ENCODE results near the gene MICU1.
"Not testable (repeated sequence)": the region's sequence is repeated elsewhere in the genome, so short reads cannot be mapped to it uniquely, and the experiment has no call there.

Gene MICU1

GRCh38 chr10:72625608-72626443, at the start of gene MICU1:
Gene MICU1 (minus strand): TSS chr10:72626079. CDS start chr10:72566793, 59,286 bp downstream.
- FAIRE-seq (peak; percentile 97), DNase-seq (ENCODE audit: extremely low spot score, insufficient read length, low read depth) (peak; percentile 95)

GRCh38 chr10:72674174-72674573, 48.3 kb upstream of the MICU1 start:
- not testable (repeated sequence) for DNase-seq (ENCODE audit: extremely low spot score, insufficient read length, low read depth); FAIRE-seq

GRCh38 chr10:72673280-72673679, 47.4 kb upstream of the MICU1 start:
- DNase-seq (ENCODE audit: extremely low spot score, insufficient read length, low read depth) (no peak), FAIRE-seq (no peak)

- no peak for FAIRE-seq
- no peak for DNase-seq (ENCODE audit: extremely low spot score, insufficient read length, low read depth)
Observed at GRCh38 chr10:72667207-72667864, 41.5 kb upstream of the MICU1 start.

GRCh38 chr10:72665925-72666324, 40.0 kb upstream of the MICU1 start:
- no peak for DNase-seq (ENCODE audit: extremely low spot score, insufficient read length, low read depth)
- FAIRE-seq, result no peak

GRCh38 chr10:72663971-72664370, 38.1 kb upstream of the MICU1 start:
- DNase-seq (ENCODE audit: extremely low spot score, insufficient read length, low read depth) (no peak), FAIRE-seq (no peak)

- FAIRE-seq, result no peak
Observed at GRCh38 chr10:72661431-72661830, 35.6 kb upstream of the MICU1 start.

GRCh38 chr10:72660220-72660619, 34.3 kb upstream of the MICU1 start:
- FAIRE-seq (no peak), DNase-seq (ENCODE audit: extremely low spot score, insufficient read length, low read depth) (no peak)

More at GRCh38 chr10:72661431-72661830, 35.6 kb upstream of the MICU1 start:
- no peak for DNase-seq (ENCODE audit: extremely low spot score, insufficient read length, low read depth)

- DNase-seq (ENCODE audit: extremely low spot score, insufficient read length, low read depth), result no peak
- no peak for FAIRE-seq
Observed at GRCh38 chr10:72659694-72660093, 33.8 kb upstream of the MICU1 start.

- DNase-seq (ENCODE audit: extremely low spot score, insufficient read length, low read depth) (no peak), FAIRE-seq (no peak)
Observed at GRCh38 chr10:72658696-72659400, 33.0 kb upstream of the MICU1 start.

GRCh38 chr10:72654720-72655119, 28.8 kb upstream of the MICU1 start:
- no peak for DNase-seq (ENCODE audit: extremely low spot score, insufficient read length, low read depth)
- no peak for FAIRE-seq

- no peak for FAIRE-seq
- no peak for DNase-seq (ENCODE audit: extremely low spot score, insufficient read length, low read depth)
Observed at GRCh38 chr10:72653383-72654096, 27.7 kb upstream of the MICU1 start.

- DNase-seq (ENCODE audit: extremely low spot score, insufficient read length, low read depth) (no peak), FAIRE-seq (no peak)
Observed at GRCh38 chr10:72649291-72649690, 23.4 kb upstream of the MICU1 start.

GRCh38 chr10:72648301-72648700, 22.4 kb upstream of the MICU1 start:
- FAIRE-seq (no peak), DNase-seq (ENCODE audit: extremely low spot score, insufficient read length, low read depth) (no peak)

GRCh38 chr10:72646971-72647370, 21.1 kb upstream of the MICU1 start:
- FAIRE-seq; DNase-seq (ENCODE audit: extremely low spot score, insufficient read length, low read depth): not testable (repeated sequence)

GRCh38 chr10:72645263-72645858, 19.5 kb upstream of the MICU1 start:
- FAIRE-seq, result no peak
- no peak for DNase-seq (ENCODE audit: extremely low spot score, insufficient read length, low read depth)

- DNase-seq (ENCODE audit: extremely low spot score, insufficient read length, low read depth) (no peak), FAIRE-seq (no peak)
Observed at GRCh38 chr10:72642318-72642717, 16.4 kb upstream of the MICU1 start.

GRCh38 chr10:72639441-72639873, 13.6 kb upstream of the MICU1 start:
- no peak for FAIRE-seq

GRCh38 chr10:72638586-72639440, 12.9 kb upstream of the MICU1 start:
- DNase-seq (ENCODE audit: extremely low spot score, insufficient read length, low read depth) (no peak), FAIRE-seq (no peak)

More at GRCh38 chr10:72639441-72639873, 13.6 kb upstream of the MICU1 start:
- DNase-seq (ENCODE audit: extremely low spot score, insufficient read length, low read depth), result no peak

Data from GM18507 (cell line).